Osteocyte (in vitro differentiated cells): ENCODE results near the gene TOGARAM1. TPM values are rescaled to one million over a fixed set of nuclear protein-coding genes. Genes with fewer than 3 reads are reported as not detected.

Experiments used
- DNase-seq: peaks from one replicate; pipeline ENCODE4 v3.0.0; 2021; ENCODE audit warnings: mixed read lengths; ENCODE audit not compliant: unreplicated experiment; ENCODE audit errors: extremely low spot score
- H3K27ac Mint-ChIP-seq: one replicate; pipeline ENCODE4 v1.8.0; 2021; ENCODE audit warnings: mild to moderate bottlenecking, mixed read lengths; ENCODE audit not compliant: unreplicated experiment
- H3K27me3 Mint-ChIP-seq: one replicate; pipeline ENCODE4 v1.8.0; 2021; ENCODE audit warnings: mixed read lengths; ENCODE audit not compliant: unreplicated experiment
- H3K36me3 Mint-ChIP-seq: one replicate; pipeline ENCODE4 v1.8.0; 2021; ENCODE audit warnings: mixed read lengths; ENCODE audit not compliant: unreplicated experiment
- H3K4me1 Mint-ChIP-seq: one replicate; pipeline ENCODE4 v1.8.0; 2021; ENCODE audit warnings: mixed read lengths; ENCODE audit not compliant: unreplicated experiment
- H3K4me3 Mint-ChIP-seq: one replicate; pipeline ENCODE4 v1.8.0; 2021; ENCODE audit warnings: mild to moderate bottlenecking, moderate library complexity, mixed read lengths; ENCODE audit not compliant: unreplicated experiment
- H3K9me3 Mint-ChIP-seq: one replicate; pipeline ENCODE4 v1.8.0; 2021; ENCODE audit warnings: mixed read lengths; ENCODE audit not compliant: unreplicated experiment
- total RNA-seq: library from RNA; stranded (reverse); gene quantifications from 2 replicates; pipeline ENCODE4 v1.2.1, GENCODE V29; 2021
- TF ChIP-seq, protein P1 (sequence below): fragments of 200-600 bp; sonication (generic); IDR thresholded peaks from 2 replicates; pipeline ENCODE4 v1.5.0; 2021; ENCODE audit warnings: antibody characterized with exemption, mild to moderate bottlenecking, moderate library complexity

Gene TOGARAM1
- total RNA-seq, 1 donor from 2014 or later: 20.7 TPM

DNA sequence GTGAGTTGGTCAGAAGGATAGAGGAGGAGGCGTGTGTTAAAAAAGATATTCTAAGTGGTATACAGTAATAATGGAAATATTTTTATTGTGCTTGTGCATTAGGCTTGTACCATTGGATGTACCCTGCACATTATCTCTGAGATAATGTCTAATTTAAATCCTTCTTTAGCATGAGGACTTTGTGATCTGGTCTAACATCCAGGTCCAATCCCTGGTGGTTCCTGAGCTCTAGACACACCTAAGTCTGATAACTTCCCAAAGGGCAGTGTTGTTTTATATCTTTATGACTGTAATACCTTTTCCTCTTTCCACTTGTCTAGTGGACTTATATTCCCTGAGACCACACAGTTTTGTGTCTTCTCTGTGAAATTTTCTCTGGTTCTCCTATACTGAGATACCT lies 142.6 kb downstream of the TOGARAM1 start:
- H3K27me3 Mint-ChIP-seq: no peaks in the 10 kb centered on the region
- DNase-seq: no peak
- no peaks in the 10 kb centered on the region for H3K9me3 Mint-ChIP-seq
- no peak overlapping the region for H3K4me3 Mint-ChIP-seq
- no peaks in the 10 kb centered on the region for H3K4me1 Mint-ChIP-seq
- H3K27ac Mint-ChIP-seq: no peak overlapping the region
- TF ChIP-seq, protein P1, sequence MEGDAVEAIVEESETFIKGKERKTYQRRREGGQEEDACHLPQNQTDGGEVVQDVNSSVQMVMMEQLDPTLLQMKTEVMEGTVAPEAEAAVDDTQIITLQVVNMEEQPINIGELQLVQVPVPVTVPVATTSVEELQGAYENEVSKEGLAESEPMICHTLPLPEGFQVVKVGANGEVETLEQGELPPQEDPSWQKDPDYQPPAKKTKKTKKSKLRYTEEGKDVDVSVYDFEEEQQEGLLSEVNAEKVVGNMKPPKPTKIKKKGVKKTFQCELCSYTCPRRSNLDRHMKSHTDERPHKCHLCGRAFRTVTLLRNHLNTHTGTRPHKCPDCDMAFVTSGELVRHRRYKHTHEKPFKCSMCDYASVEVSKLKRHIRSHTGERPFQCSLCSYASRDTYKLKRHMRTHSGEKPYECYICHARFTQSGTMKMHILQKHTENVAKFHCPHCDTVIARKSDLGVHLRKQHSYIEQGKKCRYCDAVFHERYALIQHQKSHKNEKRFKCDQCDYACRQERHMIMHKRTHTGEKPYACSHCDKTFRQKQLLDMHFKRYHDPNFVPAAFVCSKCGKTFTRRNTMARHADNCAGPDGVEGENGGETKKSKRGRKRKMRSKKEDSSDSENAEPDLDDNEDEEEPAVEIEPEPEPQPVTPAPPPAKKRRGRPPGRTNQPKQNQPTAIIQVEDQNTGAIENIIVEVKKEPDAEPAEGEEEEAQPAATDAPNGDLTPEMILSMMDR: no peak
- H3K36me3 Mint-ChIP-seq: peaks cover 42% of the 10 kb centered on the region

DNA sequence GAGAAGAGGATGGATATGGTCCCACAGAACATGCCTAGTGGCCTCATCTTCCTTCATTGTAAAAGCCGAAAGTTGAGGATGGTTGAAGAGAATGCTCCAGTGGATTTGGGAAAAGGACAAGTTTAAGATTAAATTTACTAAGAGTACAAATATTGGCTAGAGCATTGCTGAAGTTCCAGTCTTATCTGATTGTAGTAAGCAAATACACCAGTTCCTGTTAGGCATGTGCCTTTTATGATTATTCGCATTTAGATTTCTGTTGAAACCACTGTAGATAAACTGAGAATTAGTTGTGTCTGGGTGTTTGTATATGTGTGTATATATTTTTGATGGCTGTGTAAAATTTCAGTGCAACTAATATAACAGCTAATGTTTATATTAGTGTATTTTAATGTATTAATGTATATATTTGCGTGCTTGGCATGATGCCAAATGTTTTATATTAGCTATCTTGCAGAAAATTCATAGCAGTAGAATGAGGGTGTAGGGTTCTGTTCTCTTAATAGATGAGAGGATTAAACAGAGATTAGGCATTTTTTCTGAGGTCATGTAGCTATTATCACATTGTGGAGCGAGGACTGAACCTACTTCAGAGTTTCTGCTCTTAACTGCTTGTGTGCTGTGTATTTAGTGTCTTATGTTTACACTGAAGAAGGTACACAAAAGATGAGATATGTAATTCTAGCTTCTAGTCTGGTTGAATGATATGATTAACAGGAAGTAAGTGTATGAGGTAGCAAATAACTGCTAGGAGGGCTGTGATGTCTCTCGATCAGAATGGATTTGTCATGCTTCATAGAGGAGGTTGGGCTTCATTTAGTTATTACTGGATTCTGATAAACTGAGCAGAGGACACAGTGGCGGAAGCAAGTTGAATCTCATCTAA lies 151.1 kb downstream of the TOGARAM1 start:
- Mint-ChIP-seq H3K27ac (peak overlapping the region; percentile 24), H3K4me3 (no peak overlapping the region), H3K36me3 (peaks cover 46% of the 10 kb centered on the region), H3K4me1 (no peaks in the 10 kb centered on the region), H3K9me3 (no peaks in the 10 kb centered on the region), H3K27me3 (no peaks in the 10 kb centered on the region)
- TF ChIP-seq, protein P1: no peak
- no peak for DNase-seq

DNA sequence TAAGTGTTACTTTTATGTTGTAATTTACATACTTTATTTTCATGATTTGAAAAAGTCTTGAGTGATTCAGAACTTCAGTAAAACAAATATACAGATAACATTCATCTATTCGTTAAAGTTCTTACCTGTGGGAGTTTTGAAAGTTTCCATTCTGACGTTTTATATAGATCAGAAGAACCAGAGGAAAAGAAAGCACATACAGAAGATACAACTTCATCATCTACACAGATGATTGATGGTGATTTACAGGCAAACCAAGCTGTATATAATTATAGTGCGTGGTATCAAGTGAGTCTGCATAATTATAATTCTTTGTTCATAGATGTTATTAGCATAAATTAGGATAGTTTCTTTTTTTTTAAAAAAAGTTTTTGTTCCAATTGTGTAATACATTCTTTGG lies 152.3 kb downstream of the TOGARAM1 start:
- DNase-seq: no peak
- Mint-ChIP-seq H3K4me3 (no peak overlapping the region), H3K27me3 (no peaks in the 10 kb centered on the region), H3K9me3 (no peaks in the 10 kb centered on the region), H3K36me3 (peaks cover 41% of the 10 kb centered on the region), H3K4me1 (no peaks in the 10 kb centered on the region), H3K27ac (no peak overlapping the region)
- TF ChIP-seq, protein P1: no peak

DNA sequence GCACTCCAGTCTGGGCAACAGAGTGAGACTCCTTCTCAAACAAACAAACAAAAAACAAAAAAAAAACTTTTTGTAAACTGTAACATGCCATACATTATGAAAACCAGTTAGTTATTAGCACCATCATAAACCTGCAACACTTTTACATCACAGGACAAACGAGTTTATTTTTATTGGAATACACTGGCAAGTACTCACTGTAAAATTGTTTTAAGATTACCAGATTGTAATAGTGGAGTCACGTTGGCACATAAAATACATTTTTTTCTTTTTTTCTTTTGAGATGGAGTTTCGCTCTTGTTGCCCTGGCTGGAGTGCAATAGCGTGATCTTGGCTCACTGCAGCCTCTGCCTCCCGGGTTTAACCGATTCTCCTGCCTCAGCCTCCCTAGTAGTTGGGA lies 156.6 kb downstream of the TOGARAM1 start:
- TF ChIP-seq, protein P1: no peak
- H3K4me1 Mint-ChIP-seq: no peaks in the 10 kb centered on the region
- no peaks in the 10 kb centered on the region for H3K27me3 Mint-ChIP-seq
- DNase-seq: no peak
- H3K9me3 Mint-ChIP-seq: no peaks in the 10 kb centered on the region
- H3K4me3 Mint-ChIP-seq: no peak overlapping the region
- no peak overlapping the region for H3K27ac Mint-ChIP-seq
- H3K36me3 Mint-ChIP-seq: peaks cover 44% of the 10 kb centered on the region

DNA sequence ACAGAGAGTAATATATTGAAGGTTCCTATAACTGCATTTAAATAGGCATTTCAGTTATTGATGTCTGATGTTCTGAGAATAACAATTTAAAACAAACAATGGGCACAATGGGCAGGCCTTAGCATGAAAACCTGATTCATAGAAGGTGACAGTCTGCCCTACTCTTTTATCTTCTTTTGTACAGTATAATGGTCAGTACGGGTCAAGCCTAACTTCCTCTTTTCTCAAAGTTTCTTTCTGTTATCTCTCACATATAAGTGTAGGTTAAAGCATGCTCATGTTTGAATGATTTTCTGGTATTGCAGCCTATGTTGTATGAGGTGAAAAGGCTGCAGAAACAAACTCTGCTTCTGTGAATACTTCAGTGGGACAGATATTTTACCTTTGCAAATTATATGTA lies 158.1 kb downstream of the TOGARAM1 start:
- no peaks in the 10 kb centered on the region for H3K9me3 Mint-ChIP-seq
- no peaks in the 10 kb centered on the region for H3K27me3 Mint-ChIP-seq
- H3K27ac Mint-ChIP-seq: no peak overlapping the region
- peaks cover 46% of the 10 kb centered on the region for H3K36me3 Mint-ChIP-seq
- no peak overlapping the region for H3K4me3 Mint-ChIP-seq
- no peaks in the 10 kb centered on the region for H3K4me1 Mint-ChIP-seq
- TF ChIP-seq, protein P1: no peak
- DNase-seq: no peak
